ENCODE results near the gene GP9.

DNA sequence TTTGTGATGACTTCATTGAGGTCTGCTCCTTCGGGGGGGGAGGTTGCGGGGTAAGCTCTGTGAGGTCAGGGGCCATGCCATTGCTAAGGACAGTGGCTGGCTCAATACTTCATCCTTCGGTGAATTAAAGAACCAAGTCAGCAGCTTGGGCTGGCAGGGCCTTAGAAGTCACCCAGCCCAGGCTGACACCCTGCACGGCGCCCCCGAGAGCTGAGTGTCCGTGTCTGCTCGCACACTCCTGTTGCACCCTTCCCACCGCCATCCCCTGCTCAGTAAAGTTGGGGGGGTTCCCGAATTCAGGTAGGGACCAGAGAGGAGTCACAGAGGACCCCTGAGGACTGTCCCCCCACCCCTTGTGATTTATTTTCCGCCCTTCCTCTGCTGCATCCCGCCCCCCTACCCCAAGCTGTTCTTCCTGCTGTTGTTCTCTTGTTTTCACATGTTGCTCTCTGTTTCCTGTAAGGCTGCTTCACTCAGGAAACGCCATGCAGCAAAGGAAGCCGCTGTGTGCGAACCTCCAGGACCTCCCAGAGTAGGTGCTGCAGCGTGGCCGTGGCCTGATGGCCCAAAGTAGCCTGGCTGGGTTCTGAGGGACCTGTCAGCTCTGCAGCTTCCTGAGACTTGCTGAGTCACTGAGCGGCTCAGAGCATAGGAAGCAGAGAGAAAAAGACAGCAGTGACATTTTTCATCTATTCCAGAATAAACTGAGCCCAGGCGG lies 45.0 kb upstream of the GP9 start:
- TF ChIP-seq EP300 (IDR thresholded peaks at IDR 0.05) (no peak), POLR2A (IDR thresholded peaks at IDR 0.05) (no peak)

Measured in suprapubic skin (tissue), 2 donors.